Ovary (tissue), 9 donors: Measurements from ENCODE around the gene GLG1. TPM values are rescaled to one million over a fixed set of nuclear protein-coding genes. Genes with fewer than 3 reads are reported as not detected.

Experiments
- DNase-seq, 5 donors: peaks; one replicate each; pipeline ENCODE4 v3.0.0-alpha.2; 2019 to 2020
- H3K27ac ChIP-seq, 2 donors: fragments of 200-600 bp; one replicate each; pipeline versions ENCODE4 v1.5.1 to v1.8.0; 2019 to 2022
- H3K27me3 ChIP-seq: fragments of 200-600 bp; one replicate; pipeline ENCODE4 v1.8.0; 2022
- H3K36me3 ChIP-seq: fragments of 200-600 bp; sonication (generic); one replicate; pipeline ENCODE4 v1.5.1; 2019
- H3K4me1 ChIP-seq: one replicate; pipeline ENCODE4 v1.8.1; 2013; ENCODE audit warnings: mild to moderate bottlenecking, moderate library complexity; ENCODE audit not compliant: insufficient read depth
- H3K4me3 ChIP-seq: fragments of 200-600 bp; sonication (generic); one replicate; pipeline ENCODE4 v1.5.1; 2017
- H3K9me3 ChIP-seq, 2 donors: fragments of 200-600 bp in 1 of 2; sonication (generic) in 1 of 2; one replicate each; pipeline versions ENCODE4 v1.5.1 to v1.8.1; 2013 to 2019; ENCODE audit warnings: mild to moderate bottlenecking in 1 of 2, moderate library complexity in 1 of 2
- CTCF ChIP-seq, 3 donors: fragments of 450-650 bp in 2 of 3; fragments of 200-600 bp in 1 of 3; IDR thresholded peaks; one replicate each; pipeline versions ENCODE4 v1.5.1 to v1.8.0; 2016 to 2022; ENCODE audit warnings: antibody characterized with exemption in 3 of 3, mild to moderate bottlenecking in 1 of 3
- EP300 ChIP-seq: sonication (generic); formaldehyde crosslinking; IDR thresholded peaks from one replicate; pipeline ENCODE4 v1.6.1; 2017; ENCODE audit warnings: antibody characterized with exemption
- POLR2A ChIP-seq: fragments of 450-650 bp; IDR thresholded peaks from one replicate; pipeline ENCODE4 v1.6.1; 2017; ENCODE audit warnings: antibody characterized with exemption, mild to moderate bottlenecking, moderate library complexity
- WGBS, 3 donors: extraction: QIAGEN DNeasy Blood & Tissue Kit in 1 of 3; methylation state at CpG; one replicate each; pipeline versions ENCODE4 v1.1.5 to v1.1.7; 2013 to 2017; 5-methylcytosine and 5-hydroxymethylcytosine counted together
- intact Hi-C, 4 donors: fragments of 100-400 bp; cut with DNase I; formaldehyde crosslinking; loops; one replicate each; pipeline versions ENCODE4 v1.11.0 to v1.15.1; 2022 to 2023
- polyA plus RNA-seq, 2 donors: library from polyadenylated mRNA; stranded (reverse); fragments of 200-250 nt in 1 of 2; fragments of 350-450 nt in 1 of 2; fragmentation: Illumina TruSeq in 1 of 2; extraction: RNeasy Lipid Tissue Mini Kit (QIAGEN cat#74804) in 1 of 2; gene quantifications; one replicate each; pipeline ENCODE4 v1.2.3, GENCODE V29; 2013 to 2014
- total RNA-seq, 7 donors: library from RNA; depleted of rRNA in 2 of 7; stranded (reverse); fragments of >200 nt in 2 of 7; fragmentation: NEBNext Ultra II Directional in 3 of 7; extraction: Animal tissue kit (Norgen Biotek cat#: 25700) in 3 of 7; gene quantifications; one replicate each; pipeline versions ENCODE4 v1.1.0 to v1.2.4, GENCODE V29; 2016 to 2023
- donor health status: DM: no; HTN: no; CAD: no; lungs with moderate emphysema.
- donor health status: DM: no; HTN: no; CAD: no.
- donor health status: Bipolar disorder and iron deficiency.
- donor health status: DM: yes; HTN: yes; CAD: no.
- donor health status: DM: no; HTN: no; CAD: no.
- donor health status: DM: yes; HTN: yes; CAD: no.

GLG1 gene
- total and polyA plus RNA-seq, 9 donors: 88.9 to 171 (median 154) TPM

- no peaks in the 10 kb centered on the region for H3K36me3 ChIP-seq
- no peak for TF ChIP-seq CTCF (IDR thresholded peaks at IDR 0.05)
- TF ChIP-seq POLR2A: no peak
- TF ChIP-seq EP300: no peak
Observed at GRCh38 chr16:74650966-74651567, 44.2 kb upstream of the GLG1 start.

GRCh38 chr16:74649839-74650504, 43.1 kb upstream of the GLG1 start:
- intact Hi-C loops: no loop called here
- Histone ChIP-seq H3K27me3 (no peaks in the 10 kb centered on the region), H3K4me3 (no peak overlapping the region), H3K36me3 (no peaks in the 10 kb centered on the region), H3K27ac (no peak overlapping the region), H3K9me3 (no peaks in the 10 kb centered on the region), H3K4me1 (no peaks in the 10 kb centered on the region)
- no peak for DNase-seq
- TF ChIP-seq CTCF (IDR thresholded peaks at IDR 0.05) (no peak), EP300 (no peak), POLR2A (no peak)
- WGBS, 3 donors: 27 to 32% (median 31%) methylated on average over 1 of the region's 1 CpG

More at GRCh38 chr16:74650966-74651567, 44.2 kb upstream of the GLG1 start:
- H3K27ac ChIP-seq: no peak overlapping the region
- WGBS, 3 donors: 80 to 81% (median 81%) methylated on average over 6 of the region's 6 CpGs
- intact Hi-C loops: no loop called here
- H3K27me3 ChIP-seq: no peaks in the 10 kb centered on the region
- DNase-seq: no peak
- H3K9me3 ChIP-seq: no peaks in the 10 kb centered on the region
- no peaks in the 10 kb centered on the region for H3K4me1 ChIP-seq
- no peak overlapping the region for H3K4me3 ChIP-seq

- no peak overlapping the region for H3K4me3 ChIP-seq
- intact Hi-C loops: no loop called here
- no peak overlapping the region for H3K27ac ChIP-seq
- no peak for DNase-seq
- H3K4me1 ChIP-seq: no peaks in the 10 kb centered on the region
- TF ChIP-seq POLR2A (no peak), EP300 (no peak), CTCF (IDR thresholded peaks at IDR 0.05) (no peak)
- no peaks in the 10 kb centered on the region for H3K9me3 ChIP-seq
- H3K27me3 ChIP-seq: no peaks in the 10 kb centered on the region
- no peaks in the 10 kb centered on the region for H3K36me3 ChIP-seq
- 95 to 96% (median 95%) methylated on average over 8 of the region's 8 CpGs for WGBS, 3 donors
Observed at GRCh38 chr16:74641969-74642368, 35.1 kb upstream of the GLG1 start.

DNA sequence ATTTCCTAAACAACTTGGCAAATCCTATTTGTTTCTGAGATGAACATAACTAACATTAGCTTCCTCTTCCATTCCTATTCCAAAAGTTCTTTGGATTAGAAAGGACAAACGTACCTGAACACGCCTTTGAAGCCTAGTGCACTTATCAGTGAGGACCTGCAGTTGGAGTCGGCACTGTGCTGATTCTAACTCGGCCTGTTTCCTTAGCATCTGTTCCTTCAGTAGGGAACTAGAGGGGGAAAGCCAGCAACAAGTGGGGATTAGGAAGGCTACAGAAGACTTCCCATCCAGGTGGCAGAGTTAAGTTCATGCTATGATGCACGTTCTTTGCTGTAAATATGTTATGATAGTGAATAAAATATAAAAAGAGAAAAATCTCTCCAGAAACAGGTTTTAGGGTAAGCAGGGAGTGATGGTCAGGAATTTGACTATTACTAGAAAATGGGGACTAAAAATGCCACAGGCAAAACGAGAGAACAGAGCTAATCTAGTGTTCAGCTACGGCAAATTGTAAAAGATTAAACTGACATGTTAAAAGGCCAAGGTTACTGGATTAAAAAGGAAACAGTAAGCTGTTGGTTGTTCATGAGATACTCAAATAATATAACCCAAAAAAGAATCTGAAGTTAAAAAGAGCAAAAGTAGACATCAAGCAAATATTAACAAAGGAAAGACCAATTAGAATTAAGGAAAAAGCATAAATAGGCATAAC, 31.0 kb upstream of the GLG1 start:
- no peak overlapping the region for H3K4me3 ChIP-seq
- H3K27me3 ChIP-seq: no peaks in the 10 kb centered on the region
- H3K9me3 ChIP-seq: no peaks in the 10 kb centered on the region
- no peaks in the 10 kb centered on the region for H3K36me3 ChIP-seq
- no peak for DNase-seq
- no peak overlapping the region for H3K27ac ChIP-seq
- H3K4me1 ChIP-seq: no peaks in the 10 kb centered on the region
- 53 to 70% (median 56%) methylated on average over 7 of the region's 7 CpGs for WGBS, 3 donors
- TF ChIP-seq POLR2A (no peak), EP300 (no peak)
- intact Hi-C loops: loop anchor here in 1 of 4 donors (10.0 kb wide), 1 partner anchor 73 kb away; no protein-coding TSS in a partner anchor
